Pons (tissue), 1 donor: ENCODE data around the gene PPP1R15A.
"Not testable (repeated sequence)": the region's sequence is repeated elsewhere in the genome, so short reads cannot be mapped to it uniquely, and the experiment has no call there.

ENCODE experiments used
- DNase-seq: peaks from one replicate; pipeline ENCODE4 v3.0.0-alpha.2; 2016; ENCODE audit warnings: low spot score

Gene PPP1R15A

GRCh38 chr19:48881741-48882657 is 9.8 kb downstream of the PPP1R15A start:
- peak; percentile 42 for DNase-seq

- DNase-seq, result no peak
Measured at GRCh38 chr19:48883726-48884125, 11.5 kb downstream of the PPP1R15A start.

GRCh38 chr19:48887861-48888612 is 15.8 kb downstream of the PPP1R15A start:
- no peak for DNase-seq

- DNase-seq, result not testable (repeated sequence)
Measured at GRCh38 chr19:48889496-48889895, 17.3 kb downstream of the PPP1R15A start.

GRCh38 chr19:48890551-48890950 is 18.3 kb downstream of the PPP1R15A start:
- no peak for DNase-seq

GRCh38 chr19:48895226-48895625 is 23.0 kb downstream of the PPP1R15A start:
- DNase-seq, result no peak

GRCh38 chr19:48896191-48896720 is 24.0 kb downstream of the PPP1R15A start:
- no peak for DNase-seq

GRCh38 chr19:48897181-48897580 is 25.0 kb downstream of the PPP1R15A start:
- no peak for DNase-seq

GRCh38 chr19:48899386-48899749 is 27.1 kb downstream of the PPP1R15A start:
- DNase-seq, result not testable (repeated sequence)

- peak; percentile 99 for DNase-seq
Measured at GRCh38 chr19:48899781-48900476, 27.7 kb downstream of the PPP1R15A start, which contains the start of gene NUCB1. Gene NUCB1 (plus strand): TSS chr19:48900312. CDS start chr19:48900797, 485 bp downstream.

GRCh38 chr19:48900477-48901406 is 28.5 kb downstream of the PPP1R15A start:
- DNase-seq, result peak; percentile 46

GRCh38 chr19:48902291-48902690 is 30.1 kb downstream of the PPP1R15A start:
- DNase-seq, result not testable (repeated sequence)

- DNase-seq, result not testable (repeated sequence)
Measured at GRCh38 chr19:48903788-48904187, 31.6 kb downstream of the PPP1R15A start.

- DNase-seq, result no peak
Measured at GRCh38 chr19:48905664-48906063, 33.4 kb downstream of the PPP1R15A start.

- DNase-seq, result no peak
Measured at GRCh38 chr19:48906324-48906723, 34.1 kb downstream of the PPP1R15A start.

GRCh38 chr19:48907671-48908070 is 35.5 kb downstream of the PPP1R15A start:
- no peak for DNase-seq

GRCh38 chr19:48909424-48910077 is 37.3 kb downstream of the PPP1R15A start:
- not testable (repeated sequence) for DNase-seq

- DNase-seq, result no peak
Measured at GRCh38 chr19:48910803-48911202, 38.6 kb downstream of the PPP1R15A start.

- DNase-seq, result no peak
Measured at GRCh38 chr19:48913114-48913889, 41.1 kb downstream of the PPP1R15A start.

GRCh38 chr19:48914181-48914580 is 42.0 kb downstream of the PPP1R15A start:
- no peak for DNase-seq
